22Rv1 (cell line): ENCODE data around the gene FBN2.

ENCODE experiments used
- ZFX ChIP-seq: fragments of 450-650 bp; IDR thresholded peaks from 2 replicates; pipeline ENCODE4 v1.6.1; 2017; ENCODE audit warnings: antibody characterized with exemption, borderline replicate concordance
- TF ChIP-seq, protein P1 (sequence below): fragments of 450-650 bp; IDR thresholded peaks from 2 replicates; pipeline ENCODE4 v1.5.1; 2017; ENCODE audit warnings: mild to moderate bottlenecking

DNA sequence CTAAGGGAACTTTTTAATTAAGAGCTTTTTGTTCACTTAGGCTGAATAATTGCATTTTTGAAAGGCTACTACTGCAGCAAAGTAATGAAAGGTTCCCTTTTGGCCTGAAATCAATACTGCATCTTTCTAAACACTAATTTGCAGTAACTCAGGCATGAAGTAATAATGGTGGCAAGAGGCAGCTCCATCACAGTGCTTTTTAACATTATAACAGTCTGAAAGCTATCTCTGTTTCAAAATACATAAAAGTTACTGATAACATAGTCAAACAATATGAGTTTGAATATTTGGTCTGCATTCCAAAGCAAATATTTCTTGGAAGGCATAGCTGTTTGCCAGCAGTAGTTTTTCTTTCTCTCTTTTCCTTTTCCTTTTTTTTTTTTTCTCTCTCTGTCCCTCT is 113.4 kb downstream of the FBN2 start:
- TF ChIP-seq, protein P1, sequence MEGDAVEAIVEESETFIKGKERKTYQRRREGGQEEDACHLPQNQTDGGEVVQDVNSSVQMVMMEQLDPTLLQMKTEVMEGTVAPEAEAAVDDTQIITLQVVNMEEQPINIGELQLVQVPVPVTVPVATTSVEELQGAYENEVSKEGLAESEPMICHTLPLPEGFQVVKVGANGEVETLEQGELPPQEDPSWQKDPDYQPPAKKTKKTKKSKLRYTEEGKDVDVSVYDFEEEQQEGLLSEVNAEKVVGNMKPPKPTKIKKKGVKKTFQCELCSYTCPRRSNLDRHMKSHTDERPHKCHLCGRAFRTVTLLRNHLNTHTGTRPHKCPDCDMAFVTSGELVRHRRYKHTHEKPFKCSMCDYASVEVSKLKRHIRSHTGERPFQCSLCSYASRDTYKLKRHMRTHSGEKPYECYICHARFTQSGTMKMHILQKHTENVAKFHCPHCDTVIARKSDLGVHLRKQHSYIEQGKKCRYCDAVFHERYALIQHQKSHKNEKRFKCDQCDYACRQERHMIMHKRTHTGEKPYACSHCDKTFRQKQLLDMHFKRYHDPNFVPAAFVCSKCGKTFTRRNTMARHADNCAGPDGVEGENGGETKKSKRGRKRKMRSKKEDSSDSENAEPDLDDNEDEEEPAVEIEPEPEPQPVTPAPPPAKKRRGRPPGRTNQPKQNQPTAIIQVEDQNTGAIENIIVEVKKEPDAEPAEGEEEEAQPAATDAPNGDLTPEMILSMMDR, result no peak
- no peak for TF ChIP-seq ZFX
